ENCODE results near the gene TP53BP2.
A peak's percentile ranks its signal among the peaks of the same experiment; 100 is the strongest.

The TP53BP2 gene

DNA sequence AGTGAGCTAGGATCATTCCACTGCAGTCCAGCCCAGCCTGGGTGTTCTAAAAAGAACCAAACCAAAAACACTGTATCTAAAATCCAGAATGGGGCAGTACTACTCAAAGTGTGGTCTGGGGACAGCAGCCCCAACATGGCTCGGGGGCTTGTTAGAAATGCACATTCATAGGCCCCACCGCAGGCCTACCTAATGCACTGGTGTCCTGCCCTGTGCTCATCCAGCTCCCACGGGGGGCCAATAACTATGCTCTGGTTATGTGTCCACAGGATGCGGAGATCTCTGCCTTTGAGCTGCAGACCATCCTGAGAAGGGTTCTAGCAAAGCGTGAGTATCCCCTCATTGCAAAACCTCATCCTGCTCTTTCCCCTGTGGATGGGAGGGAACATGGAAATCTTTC is 81.9 kb downstream of the TP53BP2 start:
- no peak for DNase-seq

DNA sequence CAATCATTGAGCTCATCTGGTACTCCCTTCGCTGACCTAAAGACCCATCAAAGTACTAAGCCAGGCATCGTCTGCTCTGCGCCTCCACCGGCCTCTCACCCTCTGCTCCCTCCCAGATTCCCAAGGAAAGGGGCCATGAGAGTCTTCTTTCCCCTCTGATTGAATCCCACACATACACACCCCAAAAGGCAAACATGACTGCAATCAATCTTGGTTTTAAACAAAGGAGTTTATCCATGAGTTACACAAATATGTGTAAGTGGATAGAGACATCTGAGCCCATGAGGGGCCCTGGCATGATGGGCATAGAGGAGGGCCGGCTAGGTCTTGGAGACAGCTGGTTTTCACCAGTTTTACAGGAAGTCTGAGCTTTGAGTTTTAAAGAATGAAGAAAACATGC is 82.5 kb downstream of the TP53BP2 start:
- DNase-seq, result no peak

DNA sequence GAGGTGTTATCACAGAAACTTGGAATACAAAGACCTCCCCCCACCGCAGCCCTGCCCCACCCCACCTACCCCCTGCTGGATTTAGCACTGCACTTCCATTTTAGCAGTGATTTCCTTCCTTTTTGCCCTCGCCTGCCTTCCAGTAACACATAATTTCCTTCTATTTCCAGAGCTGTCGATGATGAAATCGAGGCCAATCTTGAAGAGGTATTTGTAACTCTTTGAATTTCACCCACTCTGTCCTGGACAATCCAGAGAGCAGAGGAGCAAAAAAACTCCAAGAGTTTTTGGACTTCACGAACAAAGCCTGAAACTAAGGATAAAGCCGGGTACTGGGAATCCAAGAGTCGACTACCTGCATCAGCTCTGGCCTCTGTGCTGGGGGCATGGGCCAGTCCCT is 84.3 kb downstream of the TP53BP2 start:
- DNase-seq, result no peak

DNA sequence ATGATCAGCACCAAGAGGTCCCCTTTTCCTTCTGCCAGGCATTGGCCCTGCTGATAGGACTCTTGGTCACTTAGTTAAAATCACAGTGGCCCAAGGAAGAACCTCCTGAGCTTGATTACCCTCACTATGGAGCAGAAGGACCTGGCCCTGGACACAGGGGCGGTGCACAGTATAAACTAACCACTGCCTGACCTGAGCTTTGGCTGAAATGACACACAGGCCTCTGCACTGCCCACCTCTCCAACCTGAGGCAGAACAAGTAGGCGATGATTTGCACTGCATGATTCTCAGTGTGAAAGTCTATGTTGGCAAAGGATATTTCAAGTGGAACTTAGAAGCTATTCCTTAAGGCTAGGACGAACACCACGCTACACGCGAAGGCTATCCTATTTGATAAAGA is 84.9 kb downstream of the TP53BP2 start:
- DNase-seq, result no peak

DNA sequence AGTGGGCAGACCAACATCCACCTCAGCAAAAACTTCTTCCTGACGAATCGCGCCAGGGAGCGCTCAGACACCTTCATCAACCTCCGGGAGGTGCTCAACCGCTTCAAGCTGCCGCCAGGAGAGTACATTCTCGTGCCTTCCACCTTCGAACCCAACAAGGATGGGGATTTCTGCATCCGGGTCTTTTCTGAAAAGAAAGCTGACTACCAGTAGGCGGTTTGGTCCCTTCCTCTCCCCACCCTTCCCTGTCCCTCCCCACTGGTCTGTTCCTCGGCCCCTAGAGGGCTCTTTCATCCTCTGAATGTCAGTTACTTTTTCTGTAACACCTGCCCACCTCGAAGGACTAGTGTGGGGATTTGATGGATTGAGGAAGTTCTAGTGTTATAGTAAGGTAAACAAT is 86.5 kb downstream of the TP53BP2 start:
- no peak for DNase-seq

DNA sequence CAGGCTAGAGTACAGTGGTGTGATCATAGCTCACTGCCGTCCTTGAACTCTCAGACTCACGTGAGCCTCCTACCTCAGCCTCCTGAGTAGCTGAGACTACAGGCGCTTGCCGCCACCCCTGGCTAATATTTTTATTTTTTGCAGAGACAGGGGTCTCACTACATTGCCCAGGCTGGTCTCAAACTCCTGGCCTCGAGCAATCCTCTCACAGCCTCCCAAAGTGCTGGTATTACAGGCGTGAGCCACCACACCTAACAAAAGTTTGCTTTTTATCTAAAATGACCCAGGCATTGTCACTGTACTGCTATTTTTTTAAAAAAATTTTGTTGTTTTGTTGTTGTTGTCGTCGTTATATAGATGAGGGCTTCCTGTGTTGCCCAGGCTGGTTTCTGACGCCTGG is 87.0 kb downstream of the TP53BP2 start:
- no peak for DNase-seq

DNA sequence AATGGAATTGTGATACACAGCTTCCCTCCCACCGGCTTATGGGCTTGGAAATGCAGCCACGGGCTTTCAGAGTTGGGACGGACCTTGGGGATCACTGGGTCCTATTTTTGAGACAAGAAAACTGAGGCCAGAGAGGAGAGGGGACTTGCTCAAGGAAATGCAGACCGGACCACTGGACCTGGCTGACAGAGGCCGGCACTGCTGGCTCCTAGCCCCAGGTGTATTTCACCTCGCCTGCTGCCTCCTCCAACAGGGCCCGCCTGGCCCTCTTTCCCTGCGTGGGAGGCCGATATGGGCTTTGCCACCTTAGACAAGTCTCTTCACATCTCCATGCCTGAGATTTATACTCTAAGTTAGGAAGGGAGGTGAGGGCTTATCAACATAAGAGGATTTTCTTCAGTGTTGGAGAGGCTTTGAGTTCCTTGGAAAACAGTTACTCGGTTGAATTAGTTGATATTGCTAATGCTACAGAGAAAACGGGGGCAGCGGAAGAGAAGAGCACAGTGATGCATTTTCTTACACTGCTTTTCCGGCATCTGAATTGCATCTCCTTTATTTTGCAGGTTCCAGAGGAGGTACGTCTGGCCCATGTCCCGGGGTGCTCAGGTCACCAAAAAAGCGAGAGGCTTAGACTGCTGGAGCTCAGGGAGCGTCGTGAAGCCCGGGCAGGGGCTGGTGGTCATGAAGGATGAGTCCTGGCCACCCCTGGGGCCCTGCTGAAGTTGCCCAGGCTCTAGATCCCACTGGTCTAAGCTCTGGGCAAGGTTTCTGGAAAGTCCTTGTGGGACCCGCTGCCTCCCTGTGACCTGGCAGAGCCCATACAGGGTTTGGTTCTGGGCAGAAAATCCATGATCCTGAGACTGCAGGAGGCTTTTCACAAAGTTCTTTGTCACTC is 88.7 kb downstream of the TP53BP2 start:
- no peak for DNase-seq

DNA sequence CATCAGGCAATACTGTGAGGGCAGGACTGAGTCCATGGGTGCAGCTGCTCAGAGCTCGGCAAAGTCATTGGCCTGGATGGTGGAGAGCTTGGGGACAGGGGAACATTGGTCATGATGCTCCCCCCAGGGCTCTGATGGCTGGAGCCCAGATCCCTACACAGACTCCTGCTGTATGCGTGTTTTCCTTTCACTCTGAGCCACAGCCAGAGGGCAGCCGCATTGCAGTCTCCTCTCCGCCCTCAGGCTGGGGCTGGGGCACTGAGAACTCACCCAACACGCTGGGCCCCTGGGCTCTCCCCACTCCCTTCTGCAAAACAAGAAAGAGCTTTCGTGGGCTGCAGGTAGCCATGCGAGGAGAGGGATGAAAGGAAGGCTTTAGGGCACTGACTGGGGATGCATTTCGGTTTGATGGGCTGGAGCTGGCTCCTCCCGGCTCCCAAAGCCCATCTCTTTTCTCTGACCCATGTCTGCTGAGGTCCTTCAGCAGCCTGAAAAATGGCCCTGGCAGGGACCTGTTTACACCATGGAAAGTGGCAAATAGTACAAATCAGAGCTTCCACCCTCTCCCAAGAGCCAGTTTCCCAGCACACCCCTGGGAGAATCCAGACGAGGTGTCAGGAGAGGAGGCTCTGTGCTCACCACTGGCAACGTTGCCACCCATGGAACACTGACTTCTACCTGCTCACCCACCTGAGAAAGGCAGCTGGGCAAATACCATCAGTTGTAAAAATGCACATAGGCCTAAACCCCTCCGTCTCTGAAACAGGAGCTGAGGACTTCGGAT is 89.6 kb downstream of the TP53BP2 start:
- no peak for DNase-seq

DNA sequence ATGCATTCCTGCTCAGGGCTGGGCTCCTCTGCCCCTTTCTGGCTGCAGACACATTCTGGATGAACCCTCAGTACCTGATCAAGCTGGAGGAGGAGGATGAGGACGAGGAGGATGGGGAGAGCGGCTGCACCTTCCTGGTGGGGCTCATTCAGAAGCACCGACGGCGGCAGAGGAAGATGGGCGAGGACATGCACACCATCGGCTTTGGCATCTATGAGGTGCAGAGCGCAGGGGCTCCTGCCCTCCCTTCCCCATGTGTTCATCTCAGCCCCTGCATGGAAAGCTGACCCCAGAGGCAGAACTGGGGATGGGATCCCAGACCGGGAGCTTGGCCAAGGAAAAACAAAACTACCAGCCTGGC is 90.3 kb downstream of the TP53BP2 start:
- DNase-seq, result no peak

DNA sequence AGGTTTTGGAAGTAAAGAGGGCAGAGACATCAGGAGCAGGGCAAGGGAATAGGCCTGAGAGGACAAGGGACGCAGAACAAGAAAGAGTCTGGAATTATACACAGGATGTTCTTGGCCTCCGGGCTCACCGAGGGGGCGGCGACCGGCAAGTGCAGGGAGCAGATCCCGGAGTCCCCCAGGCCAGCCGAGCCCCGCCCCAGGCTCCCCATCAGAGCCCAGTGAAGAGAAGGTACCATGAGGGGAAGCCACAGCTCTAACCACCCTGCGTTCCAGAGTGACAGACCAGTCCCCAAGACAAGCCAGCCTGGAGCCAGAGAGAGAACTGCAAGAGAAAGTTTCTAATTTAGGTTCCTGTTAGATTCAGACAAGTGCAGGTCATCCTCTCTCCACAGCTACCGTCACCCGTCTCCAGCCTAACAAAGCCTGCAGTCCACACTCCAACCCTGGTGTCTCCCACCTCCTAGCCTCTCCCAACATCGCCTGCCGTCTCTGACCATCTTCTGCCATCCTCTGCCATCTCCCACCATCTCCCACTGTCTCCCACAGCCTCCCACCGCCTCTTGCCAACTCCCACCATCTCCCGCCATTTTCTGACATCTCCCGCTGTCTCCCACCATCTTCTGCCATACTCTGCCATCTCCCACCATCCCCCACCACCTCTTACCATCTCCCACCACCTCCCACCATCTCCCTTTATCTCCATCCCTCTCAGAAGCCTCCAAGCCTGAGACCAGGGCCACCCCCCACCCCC is 90.9 kb downstream of the TP53BP2 start:
- no peak for DNase-seq

DNA sequence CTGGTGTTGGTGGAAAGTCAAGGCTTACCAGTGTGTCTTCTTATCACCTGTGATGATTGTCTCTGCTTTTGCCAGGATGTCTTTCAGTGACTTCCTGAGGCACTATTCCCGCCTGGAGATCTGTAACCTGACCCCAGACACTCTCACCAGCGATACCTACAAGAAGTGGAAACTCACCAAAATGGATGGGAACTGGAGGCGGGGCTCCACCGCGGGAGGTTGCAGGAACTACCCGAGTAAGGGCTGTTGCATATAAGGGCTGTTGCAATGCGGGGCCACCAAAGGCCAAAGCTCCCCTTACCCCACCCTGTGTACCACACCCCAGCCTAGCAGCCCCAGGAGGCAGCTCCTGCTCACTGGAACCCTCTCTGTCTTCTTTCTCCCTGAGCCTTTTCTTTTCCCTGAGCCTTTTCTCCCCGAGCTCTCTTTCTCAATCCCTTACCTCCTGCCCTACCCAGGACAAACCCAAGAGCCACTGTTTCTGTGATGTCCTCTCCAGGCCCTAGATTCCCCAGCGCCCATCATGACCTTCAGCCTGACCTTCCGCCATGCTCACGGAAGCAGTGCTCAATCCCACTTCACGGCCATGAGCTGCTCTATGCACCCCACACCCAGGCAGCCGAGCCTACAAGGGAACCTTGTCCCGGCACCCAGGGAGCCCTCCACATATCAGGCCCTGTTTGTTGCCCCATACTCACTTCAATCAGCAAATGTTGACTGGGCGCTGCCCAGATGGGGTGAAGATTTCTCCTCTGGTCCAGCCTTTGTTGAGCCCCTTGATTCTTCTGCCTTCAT is 92.8 kb downstream of the TP53BP2 start:
- DNase-seq, result no peak

DNA sequence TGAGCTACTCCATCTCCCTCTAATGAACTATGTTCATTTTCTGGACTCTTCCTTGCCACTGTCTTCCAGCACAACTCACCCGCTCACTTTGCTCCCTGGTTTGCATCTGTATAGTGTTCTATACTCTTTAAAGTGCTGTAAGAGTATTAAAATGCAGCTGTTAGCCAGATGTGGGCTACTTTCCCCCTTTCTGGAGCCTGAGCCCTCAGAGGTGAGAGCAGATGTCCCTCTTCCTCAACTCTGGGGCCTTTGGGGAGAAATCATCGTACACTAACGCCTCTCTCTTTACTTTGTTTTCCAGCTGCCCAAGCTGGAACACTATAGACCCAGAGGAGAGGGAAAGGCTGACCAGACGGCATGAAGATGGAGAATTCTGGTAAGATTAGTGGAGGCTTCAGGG is 94.1 kb downstream of the TP53BP2 start:
- DNase-seq, result no peak

DNA sequence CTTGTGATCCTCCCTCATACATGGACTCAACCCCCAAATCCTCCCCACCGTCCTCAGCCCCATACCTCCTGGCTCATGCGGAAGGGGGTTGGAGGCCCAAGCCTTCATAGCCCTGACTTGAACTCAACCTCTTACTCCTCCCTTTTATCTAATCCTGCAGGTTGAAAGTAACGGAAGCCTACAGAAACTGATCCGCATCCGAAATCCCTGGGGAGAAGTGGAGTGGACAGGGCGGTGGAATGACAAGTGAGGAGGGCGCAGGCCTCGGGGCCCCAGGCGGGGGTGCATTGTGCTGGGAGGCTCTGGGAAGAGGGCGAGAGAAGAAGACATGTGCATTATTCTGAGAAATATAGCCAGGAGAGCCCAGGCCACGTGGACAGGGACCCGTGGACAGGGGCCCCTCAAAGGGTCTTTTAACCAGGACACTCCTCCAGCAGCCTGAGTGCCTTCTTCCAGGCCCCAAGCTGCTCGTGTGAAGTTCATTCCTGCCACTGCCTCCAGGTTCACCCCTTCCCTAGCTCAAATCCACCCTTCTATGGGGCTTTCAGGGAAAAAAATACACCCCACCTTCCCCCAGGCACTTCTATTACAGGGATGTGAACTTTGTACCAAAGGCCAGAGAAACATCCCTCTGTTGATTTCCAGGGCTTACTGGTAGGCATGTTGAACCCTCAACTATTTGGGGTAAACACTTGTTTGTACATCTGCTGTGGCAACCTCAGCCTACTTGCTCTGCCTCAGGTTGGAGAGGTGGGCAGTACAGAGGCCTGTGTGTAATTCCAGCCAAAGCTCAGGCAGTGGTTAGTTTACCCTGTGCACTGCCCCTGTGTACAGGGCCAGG is 94.8 kb downstream of the TP53BP2 start:
- DNase-seq, result no peak

DNA sequence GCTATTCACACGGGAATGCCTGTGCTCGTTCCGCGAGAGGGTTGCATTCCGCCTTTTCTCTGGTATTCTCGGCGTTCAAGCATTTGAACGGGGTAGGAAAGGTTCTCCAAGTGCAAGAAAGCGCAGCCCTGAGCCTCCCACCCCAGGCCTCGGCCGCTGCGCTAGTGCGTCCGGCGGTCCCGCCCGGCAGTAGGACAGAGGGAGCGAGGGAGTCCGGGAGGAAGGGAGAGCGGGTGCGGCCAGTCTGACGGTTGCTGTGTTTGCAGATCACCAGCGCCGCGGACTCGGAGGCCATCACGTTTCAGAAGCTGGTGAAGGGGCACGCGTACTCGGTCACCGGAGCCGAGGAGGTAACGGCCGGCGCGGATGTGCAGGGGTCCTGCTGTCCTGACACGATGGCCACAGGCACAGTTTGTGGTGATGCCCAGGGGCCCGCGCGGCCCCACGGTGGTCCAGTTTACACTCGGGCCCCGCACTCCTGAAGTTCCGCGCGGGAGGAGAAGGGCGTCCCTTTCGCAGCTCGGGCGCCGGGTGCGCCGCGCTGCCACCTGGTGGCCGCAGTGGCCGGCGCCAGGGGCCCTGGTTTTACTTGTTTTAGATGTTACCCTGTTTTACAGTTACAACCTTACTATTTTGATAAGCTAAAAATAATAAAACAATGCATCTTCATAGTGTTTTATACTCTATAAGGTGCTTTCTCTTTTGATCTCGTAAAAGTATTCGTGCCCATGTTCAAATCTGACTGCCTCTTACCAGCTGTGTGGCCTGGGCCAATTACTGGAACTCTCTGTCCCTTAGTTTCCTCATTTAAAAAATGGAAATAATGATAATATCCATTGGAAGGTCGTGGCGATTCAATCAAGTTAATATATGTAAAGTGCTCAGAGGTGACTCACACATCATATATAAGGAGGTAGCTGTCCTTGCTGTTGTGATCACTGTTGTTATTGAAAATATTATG is 96.7 kb downstream of the TP53BP2 start:
- no peak for DNase-seq

DNA sequence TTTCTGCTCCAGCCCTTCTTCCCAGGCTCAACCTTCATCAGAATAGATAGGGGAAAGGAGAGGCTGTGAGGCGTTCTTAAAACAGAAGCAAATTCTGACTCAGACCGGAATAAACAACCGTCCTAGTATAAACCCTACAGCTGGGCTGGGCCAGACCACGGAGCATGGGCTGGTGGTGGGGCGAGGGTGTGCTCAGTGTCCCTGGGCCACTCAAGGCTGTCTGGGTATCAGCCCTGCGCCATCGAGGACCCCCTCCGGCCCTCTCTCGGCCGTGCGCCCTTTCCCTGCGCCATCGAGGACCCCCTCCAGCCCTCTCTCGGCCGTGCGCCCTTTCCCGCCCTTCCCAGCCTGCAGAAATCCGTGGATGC is 97.4 kb downstream of the TP53BP2 start:
- no peak for DNase-seq

DNA sequence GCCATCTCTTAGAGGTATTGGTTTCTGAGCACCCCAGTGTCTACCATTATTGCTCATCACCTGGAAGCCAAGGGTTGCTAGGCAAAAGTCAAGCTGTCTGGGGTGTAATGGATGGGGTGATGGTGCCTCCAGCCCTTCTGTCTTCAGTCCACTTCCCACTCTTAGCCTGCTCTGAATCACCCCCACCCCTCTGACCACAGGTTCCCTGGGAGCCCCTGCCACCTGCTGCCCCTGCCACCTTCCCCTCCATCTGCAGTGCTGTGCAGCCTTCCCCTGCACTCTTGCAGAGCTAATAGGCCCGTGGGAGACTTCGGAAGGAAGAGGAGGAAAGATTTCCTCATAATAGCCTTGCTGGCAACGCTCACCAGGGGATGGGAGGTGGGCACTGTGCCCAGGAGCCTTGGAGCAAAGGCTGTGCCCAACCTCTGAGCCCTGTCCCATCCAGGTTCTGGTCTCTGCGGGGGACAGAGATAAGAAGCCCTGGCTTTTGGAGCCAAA is 97.9 kb downstream of the TP53BP2 start:
- DNase-seq, result no peak

DNA sequence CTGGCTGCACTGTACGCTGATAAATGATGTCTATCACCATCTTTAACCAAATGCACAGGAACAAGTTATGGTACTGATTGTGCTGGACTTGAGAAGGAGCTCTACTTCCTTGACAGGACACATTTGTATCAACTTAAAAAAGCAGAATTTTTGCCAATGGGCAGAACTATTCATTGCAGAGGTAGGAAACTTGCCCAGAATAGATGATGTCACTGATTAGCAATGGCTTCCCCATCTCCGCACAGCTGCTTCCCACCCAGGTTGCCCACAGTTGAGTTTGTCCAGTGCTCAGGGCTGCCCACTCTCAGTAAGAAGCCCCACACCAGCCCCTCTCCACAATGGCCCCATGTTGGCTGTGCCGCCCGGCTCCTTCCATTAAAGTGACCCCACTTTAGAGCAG is 100.0 kb downstream of the TP53BP2 start:
- DNase-seq, result no peak

DNA sequence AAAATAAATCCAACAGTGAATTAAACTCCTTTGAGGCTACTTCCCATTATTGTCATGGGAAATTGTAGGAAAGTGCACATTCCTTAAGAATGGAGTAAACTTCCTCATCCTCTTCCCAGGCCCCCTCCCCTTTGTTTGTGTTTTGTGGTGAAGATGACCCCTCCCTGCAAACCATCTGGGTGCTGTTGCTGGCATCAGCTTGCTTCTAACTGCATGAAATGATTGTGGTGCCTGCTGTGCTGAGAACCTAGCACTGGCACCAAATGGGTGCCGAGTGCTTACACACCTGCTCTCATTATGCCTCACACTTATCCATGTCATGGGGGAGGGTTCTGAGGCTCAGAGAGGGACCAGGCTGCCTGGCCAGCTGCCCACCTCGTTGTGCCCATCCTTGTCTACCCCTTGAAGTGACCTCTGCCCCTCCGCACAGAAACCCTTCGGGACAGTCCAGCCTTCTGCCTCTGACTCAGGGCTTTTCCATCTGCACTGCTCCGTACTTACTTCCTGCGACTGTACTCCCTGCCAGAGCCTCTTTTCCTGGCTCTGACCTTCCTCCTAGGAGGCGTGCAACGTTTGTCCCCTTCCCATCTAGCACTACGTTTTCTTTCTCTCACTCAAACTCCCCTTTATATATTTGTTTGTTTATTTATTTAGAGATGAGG is 102.8 kb downstream of the TP53BP2 start:
- DNase-seq, result peak; percentile 17

DNA sequence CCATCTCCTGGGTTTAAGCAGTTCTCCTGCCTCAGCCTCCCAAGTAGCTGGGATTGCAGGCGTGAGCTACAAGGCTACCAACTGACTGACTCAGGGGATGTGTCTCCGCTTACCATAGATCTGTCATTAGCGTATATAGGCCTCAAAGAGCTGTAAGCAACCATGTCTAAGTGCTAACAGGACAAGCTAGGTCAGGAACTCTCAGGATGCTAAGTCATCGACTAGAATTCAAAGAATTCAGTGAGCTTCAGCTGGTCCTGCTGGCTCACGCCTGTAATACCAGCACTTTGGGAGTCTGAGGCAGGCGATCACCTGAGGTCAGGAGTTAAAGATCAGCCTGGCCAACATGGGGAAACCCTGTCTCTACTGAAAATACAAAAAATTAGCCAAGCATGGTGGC is 103.9 kb downstream of the TP53BP2 start:
- no peak for DNase-seq
